A549 treated with Hydrocortisone at 1 μM for 4 hours (cell line): ENCODE results near the gene ITGB1BP1. TPM values are rescaled to one million over a fixed set of nuclear protein-coding genes. Genes with fewer than 3 reads are reported as not detected.

Experiments
- total RNA-seq: library from RNA; stranded (reverse); fragments of 200-300 nt; extraction: Qiagen RNA extraction; gene quantifications from 5 replicates; pipeline ENCODE4 v1.2.3, GENCODE V29; 2022

The ITGB1BP1 gene
- total RNA-seq = 157 to 190 TPM (median 178 TPM) in 5 replicates

GRCh38 chr2:9423100-9423921 is at the start of gene ITGB1BP1, which contains the start of gene CPSF3:
Gene ITGB1BP1, minus strand, starts transcription at chr2:9423528. Its CDS starts 4,831 bp downstream, at chr2:9418697.
Gene CPSF3, plus strand, starts transcription at chr2:9423654. Its CDS starts 120 bp downstream, at chr2:9423774.

Other genes starting within 250 kb of the ITGB1BP1 start
- gene ASAP2, start 216.7 kb downstream of the ITGB1BP1 start, total RNA-seq = 36.1 to 59.0 TPM (median 49.8 TPM) in 5 replicates
- 46.6 to 61.4 TPM (median 51.5 TPM) in 5 replicates for gene CPSF3, start 126 bp upstream of the ITGB1BP1 start, total RNA-seq
- gene IAH1, start 51.0 kb upstream of the ITGB1BP1 start, total RNA-seq = 80.0 to 114 TPM (median 104 TPM) in 5 replicates
- gene ADAM17, start 132.3 kb upstream of the ITGB1BP1 start, total RNA-seq = 24.6 to 42.6 TPM (median 32.2 TPM) in 5 replicates
- gene YWHAQ, start 207.5 kb upstream of the ITGB1BP1 start, total RNA-seq = 997 to 1,116 TPM (median 1,085 TPM) in 5 replicates